Esophagus squamous epithelium (tissue), 5 donors: ENCODE measurements around the gene MED26. TPM values are rescaled to one million over a fixed set of nuclear protein-coding genes. Genes with fewer than 3 reads are reported as not detected.

Experiments
- DNase-seq: peaks from one replicate; lab custom pipeline; 2025; lab: John Stamatoyannopoulos, UW
- H3K27ac ChIP-seq, 4 donors: fragments of 200-600 bp; sonication (generic); one replicate each; pipeline ENCODE4 v1.5.1; 2016 to 2019; ENCODE audit warnings: mild to moderate bottlenecking in 1 of 4
- H3K27me3 ChIP-seq, 4 donors: fragments of 200-600 bp; sonication (generic); 1 replicate in 3 of 4; 2 replicates in 1 of 4; pipeline versions ENCODE4 v1.5.1 to v1.6.0; 2017 to 2021; ENCODE audit warnings: antibody characterized with exemption in 1 of 4
- H3K36me3 ChIP-seq, 3 donors: fragments of 200-600 bp; sonication (generic); one replicate each; pipeline ENCODE4 v1.5.1; 2016 to 2019
- H3K4me1 ChIP-seq, 3 donors: fragments of 200-600 bp; sonication (generic); one replicate each; pipeline ENCODE4 v1.5.1; 2017 to 2019
- H3K4me3 ChIP-seq, 4 donors: fragments of 200-600 bp; sonication (generic); 1 replicate in 3 of 4; 2 replicates in 1 of 4; pipeline ENCODE4 v1.5.1; 2016 to 2019; ENCODE audit warnings: mild to moderate bottlenecking in 2 of 4, moderate library complexity in 1 of 4
- H3K9me3 ChIP-seq, 3 donors: fragments of 200-600 bp; sonication (generic); one replicate each; pipeline ENCODE4 v1.5.1; 2016 to 2019
- CTCF ChIP-seq, 6 experiments: fragments of 450-650 bp in 4 of 6; fragments of 200-600 bp in 2 of 6; sonication (generic) in 2 of 6; IDR thresholded peaks; one replicate each; pipeline ENCODE4 v1.5.1; 2016 to 2019; ENCODE audit warnings: antibody characterized with exemption in 6 of 6, mild to moderate bottlenecking in 4 of 6, moderate library complexity in 4 of 6
- POLR2A ChIP-seq, 4 donors: fragments of 450-650 bp; IDR thresholded peaks; one replicate each; pipeline ENCODE4 v1.6.1; 2017; ENCODE audit warnings: antibody characterized with exemption in 4 of 4, mild to moderate bottlenecking in 4 of 4, moderate library complexity in 3 of 4
- WGBS, 2 donors: methylation state at CpG; one replicate each; pipeline ENCODE4 v1.1.5; 2018; 5-methylcytosine and 5-hydroxymethylcytosine counted together
- intact Hi-C: fragments of 100-400 bp; cut with DNase I; formaldehyde crosslinking; loops from one replicate; pipeline ENCODE4 v1.15.0; 2022
- total RNA-seq, 4 donors: library from RNA; depleted of rRNA; stranded (reverse); fragments of >200 nt; gene quantifications; one replicate each; pipeline ENCODE4 v1.1.0, GENCODE V29; 2016
- donor health status: DM: yes; HTN: yes; CAD: no.

Gene MED26
- total RNA-seq, 4 donors from 2014 or later = 5.1 to 9.9 (median 8.4) TPM

- no peaks in the 10 kb centered on the region for H3K9me3 ChIP-seq
- peak overlapping the region; percentile 75 to 97 (median 86) for H3K4me3 ChIP-seq
- peaks cover 18 to 71% (median 36%) of the 10 kb centered on the region in 3 donors for H3K4me1 ChIP-seq
- DNase-seq = no peak
- peaks cover 0 to 46% (median 0%) of the 10 kb centered on the region in 3 donors for H3K36me3 ChIP-seq
- no peaks in the 10 kb centered on the region for H3K27me3 ChIP-seq
- 71 to 73% methylated on average over 7 to 12 of the region's 12 CpGs for WGBS, 2 donors
- intact Hi-C loops = no loop called here
- TF ChIP-seq CTCF (IDR thresholded peaks at IDR 0.05) (no peak), POLR2A (IDR thresholded peaks at IDR 0.05) (no peak)
- peak overlapping the region in 3 of 4 donors; percentile 88 to 93 (median 93) for H3K27ac ChIP-seq
Observed at GRCh38 chr19:16540948-16541347, 87.1 kb downstream of the MED26 start.

DNA sequence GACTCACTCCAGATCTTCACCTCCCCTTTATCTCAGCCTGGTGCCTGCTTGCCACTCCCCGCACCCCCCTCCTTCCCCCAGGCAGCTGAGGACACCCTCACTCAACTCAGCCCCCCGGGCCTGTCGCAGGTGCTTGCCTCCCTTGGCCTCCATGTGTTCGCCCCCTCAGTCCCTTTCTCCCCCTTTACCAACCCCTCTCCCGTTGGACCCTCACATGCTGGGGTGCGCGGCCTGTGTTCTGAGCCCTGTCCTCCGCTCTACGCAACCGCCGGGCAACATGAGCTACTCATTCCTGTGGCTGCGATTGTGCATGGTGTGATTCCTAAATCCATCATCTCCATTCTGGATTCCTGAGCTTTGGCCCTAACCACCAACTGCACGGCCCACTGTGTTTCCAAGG, 90.9 kb downstream of the MED26 start:
- TF ChIP-seq POLR2A (IDR thresholded peaks at IDR 0.05) (no peak), CTCF (IDR thresholded peaks at IDR 0.05) (no peak)
- H3K27me3 ChIP-seq = no peaks in the 10 kb centered on the region
- H3K27ac ChIP-seq = no peak overlapping the region
- no peaks in the 10 kb centered on the region for H3K9me3 ChIP-seq
- peaks cover 15 to 84% (median 36%) of the 10 kb centered on the region in 3 donors for H3K36me3 ChIP-seq
- DNase-seq = no peak
- H3K4me3 ChIP-seq = no peak overlapping the region
- 91 to 95% methylated on average over 11 to 12 of the region's 13 CpGs for WGBS, 2 donors
- intact Hi-C loops = no loop called here
- peaks cover 18 to 44% (median 23%) of the 10 kb centered on the region in 3 donors for H3K4me1 ChIP-seq

GRCh38 chr19:16536130-16536529, 91.9 kb downstream of the MED26 start:
- DNase-seq = no peak
- TF ChIP-seq POLR2A (IDR thresholded peaks at IDR 0.05) (no peak), CTCF (IDR thresholded peaks at IDR 0.05) (no peak)
- 97 to 100% methylated on average over 4 to 5 of the region's 9 CpGs for whole genome bisulfite sequencing, 2 donors

GRCh38 chr19:16535381-16535780, 92.6 kb downstream of the MED26 start:
- intact Hi-C loops = no loop called here
- H3K36me3 ChIP-seq = peaks cover 32 to 100% (median 53%) of the 10 kb centered on the region in 3 donors

More at GRCh38 chr19:16536130-16536529, 91.9 kb downstream of the MED26 start:
- Histone ChIP-seq H3K27me3 (no peaks in the 10 kb centered on the region), H3K36me3 (peaks cover 25 to 94% (median 46%) of the 10 kb centered on the region in 3 donors), H3K4me3 (no peak overlapping the region), H3K9me3 (no peaks in the 10 kb centered on the region), H3K27ac (no peak overlapping the region), H3K4me1 (peaks cover 13 to 38% (median 18%) of the 10 kb centered on the region in 3 donors)
- intact Hi-C loops = no loop called here

More at GRCh38 chr19:16535381-16535780, 92.6 kb downstream of the MED26 start:
- DNase-seq = no peak
- H3K4me1 ChIP-seq = peaks cover 5 to 30% (median 11%) of the 10 kb centered on the region in 3 donors
- H3K27ac ChIP-seq = no peak overlapping the region
- no peak for TF ChIP-seq CTCF (IDR thresholded peaks at IDR 0.05)
- TF ChIP-seq POLR2A (IDR thresholded peaks at IDR 0.05) = no peak
- no peaks in the 10 kb centered on the region for H3K9me3 ChIP-seq
- 79 to 100% methylated on average over 1 to 2 of the region's 18 CpGs for WGBS, 2 donors
- H3K27me3 ChIP-seq = no peaks in the 10 kb centered on the region
- H3K4me3 ChIP-seq = no peak overlapping the region
